Mesenchymal stem cell (in vitro differentiated cells and primary cell): Measurements from ENCODE around the gene NUP93.

Experiments used
- DNase-seq: peaks from one replicate; pipeline ENCODE4 v3.0.0-alpha.2; 2013
- H2AFZ ChIP-seq: one replicate; pipeline ENCODE4 v1.6.1; 2013; ENCODE audit warnings: low read depth, mild to moderate bottlenecking, control low read depth, inconsistent platforms, low read length, moderate library complexity
- H2AK5ac ChIP-seq: 2 replicates; pipeline ENCODE4 v1.6.1; 2013; ENCODE audit warnings: low read length, moderate library complexity, mild to moderate bottlenecking, inconsistent platforms; ENCODE audit not compliant: severe bottlenecking
- H2BK120ac ChIP-seq: one replicate; pipeline ENCODE4 v1.6.1; 2013; ENCODE audit warnings: low read depth, mild to moderate bottlenecking, inconsistent platforms, low read length, moderate library complexity
- H2BK12ac ChIP-seq, 2 experiments: one replicate each; pipeline ENCODE4 v1.6.1; 2013; ENCODE audit warnings: inconsistent platforms in 2 of 2, low read length in 2 of 2, mild to moderate bottlenecking in 2 of 2, moderate library complexity in 2 of 2, control low read depth in 1 of 2
- H2BK15ac ChIP-seq: one replicate; pipeline ENCODE4 v1.6.1; 2013; ENCODE audit warnings: mild to moderate bottlenecking, low read depth, inconsistent platforms; ENCODE audit not compliant: poor library complexity, severe bottlenecking
- H2BK5ac ChIP-seq: 2 replicates; pipeline ENCODE4 v1.6.1; 2013; ENCODE audit warnings: low read depth, mild to moderate bottlenecking, low read length, control low read depth, inconsistent platforms; ENCODE audit not compliant: poor library complexity, severe bottlenecking
- H3K14ac ChIP-seq, 2 experiments: one replicate each; pipeline ENCODE4 v1.6.1; 2013; ENCODE audit warnings: inconsistent platforms in 2 of 2, low read length in 2 of 2, control low read depth in 1 of 2, mild to moderate bottlenecking in 1 of 2, moderate library complexity in 1 of 2
- H3K18ac ChIP-seq, 2 experiments: one replicate each; pipeline ENCODE4 v1.6.1; 2013; ENCODE audit warnings: inconsistent platforms in 2 of 2, low read length in 2 of 2, control low read depth in 1 of 2, low read depth in 1 of 2, mild to moderate bottlenecking in 1 of 2
- H3K23ac ChIP-seq, 2 experiments: one replicate each; pipeline ENCODE4 v1.6.1; 2013; ENCODE audit warnings: inconsistent platforms in 2 of 2, low read length in 2 of 2, mild to moderate bottlenecking in 2 of 2, moderate library complexity in 2 of 2, control low read depth in 1 of 2
- H3K27ac ChIP-seq: 2 replicates; pipeline ENCODE4 v1.5.1; 2013; ENCODE audit warnings: mild to moderate bottlenecking, moderate library complexity, low read length, control low read depth, inconsistent platforms; ENCODE audit not compliant: poor library complexity, severe bottlenecking
- H3K27me3 ChIP-seq, 2 experiments: 2 replicates each; pipeline versions ENCODE4 v1.6.1 to v1.7.0; 2013; ENCODE audit warnings: low read length in 2 of 2, mild to moderate bottlenecking in 2 of 2, moderate library complexity in 2 of 2, control low read depth in 1 of 2, inconsistent platforms in 1 of 2; ENCODE audit not compliant: control insufficient read depth in 1 of 2, insufficient read depth in 1 of 2
- H3K36me3 ChIP-seq, 2 experiments: 2 replicates each; pipeline versions ENCODE4 v1.6.1 to v1.7.0; 2013; ENCODE audit warnings: low read length in 2 of 2, control low read depth in 1 of 2, inconsistent platforms in 1 of 2, low read depth in 1 of 2, mild to moderate bottlenecking in 1 of 2; ENCODE audit not compliant: insufficient read depth in 2 of 2, control insufficient read depth in 1 of 2
- H3K4ac ChIP-seq, 2 experiments: one replicate each; pipeline ENCODE4 v1.6.1; 2013; ENCODE audit warnings: inconsistent platforms in 2 of 2, low read length in 2 of 2, mild to moderate bottlenecking in 2 of 2, moderate library complexity in 2 of 2, control low read depth in 1 of 2, low read depth in 1 of 2
- H3K4me1 ChIP-seq: 2 replicates; pipeline ENCODE4 v1.6.1; 2013; ENCODE audit warnings: low read depth, low read length, control low read depth; ENCODE audit not compliant: control insufficient read depth, insufficient read depth
- H3K4me2 ChIP-seq: 2 replicates; pipeline ENCODE4 v1.6.1; 2013; ENCODE audit warnings: low read length, mild to moderate bottlenecking, inconsistent platforms; ENCODE audit not compliant: poor library complexity, severe bottlenecking
- H3K4me3 ChIP-seq, 2 experiments: 2 replicates each; pipeline versions ENCODE4 v1.5.1 to v1.7.0; 2013; ENCODE audit warnings: low read length in 2 of 2, mild to moderate bottlenecking in 2 of 2, control low read depth in 1 of 2, low read depth in 1 of 2; ENCODE audit not compliant: insufficient read depth in 1 of 2
- H3K79me1 ChIP-seq: replicated peaks from 2 replicates; pipeline ENCODE4 v1.6.1; 2013; ENCODE audit warnings: mild to moderate bottlenecking, control low read depth, low read length, inconsistent platforms; ENCODE audit not compliant: poor library complexity, severe bottlenecking
- H3K9ac ChIP-seq: 2 replicates; pipeline ENCODE4 v1.7.0; 2013; ENCODE audit warnings: mild to moderate bottlenecking, low read length, moderate library complexity
- H3K9me3 ChIP-seq: 2 replicates; pipeline ENCODE4 v1.7.0; 2013; ENCODE audit warnings: mild to moderate bottlenecking, low read length; ENCODE audit not compliant: control insufficient read depth
- H4K8ac ChIP-seq: one replicate; pipeline ENCODE4 v1.6.1; 2013; ENCODE audit warnings: inconsistent platforms, mild to moderate bottlenecking, low read length, moderate library complexity
- H4K91ac ChIP-seq: one replicate; pipeline ENCODE4 v1.6.1; 2013; ENCODE audit warnings: mild to moderate bottlenecking, low read length, inconsistent platforms
- WGBS: methylation state at CpG from one replicate; pipeline ENCODE4 v1.1.7; 2013; ENCODE audit warnings: mixed read lengths; 5-methylcytosine and 5-hydroxymethylcytosine counted together

The NUP93 gene

DNA sequence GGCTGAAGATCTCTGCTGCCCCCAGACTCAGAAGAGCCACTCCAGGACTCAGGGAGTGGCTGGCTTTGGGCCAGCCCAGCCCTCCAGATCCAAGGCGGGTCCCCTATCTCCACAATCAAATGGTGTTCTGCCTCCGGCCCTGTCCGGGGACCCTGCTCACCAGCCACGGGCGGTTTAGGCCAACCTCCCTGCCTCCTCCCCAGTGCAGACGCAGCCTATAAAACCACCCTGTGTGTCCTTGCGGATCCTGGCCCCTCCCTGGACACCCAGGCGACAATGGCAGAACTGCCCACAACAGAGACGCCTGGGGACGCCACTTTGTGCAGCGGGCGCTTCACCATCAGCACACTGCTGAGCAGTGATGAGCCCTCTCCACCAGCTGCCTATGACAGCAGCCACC is 135.0 kb downstream of the NUP93 start, which contains the start of gene SLC12A3:
SLC12A3 (plus strand) TSS at position 248 of the 400 bp plus-strand sequence; CDS start at position 277, 29 bp downstream.
- WGBS = 76% methylated on average over 12 of the region's 12 CpGs
- Histone ChIP-seq H3K79me1 (no peaks in the 10 kb centered on the region), H2AFZ (no peak within 1 kb of the TSS), H3K4ac (no peak within 1 kb of the TSS), H2BK5ac (no peak within 1 kb of the TSS), H3K4me1 (peaks cover 34% of the 10 kb centered on the region), H3K9ac (no peak within 1 kb of the TSS), H3K9me3 (no peaks in the 10 kb centered on the region), H3K4me2 (no peak within 1 kb of the TSS), H2AK5ac (peak within 1 kb of the TSS; percentile 10), H3K14ac (no peak within 1 kb of the TSS), H2BK12ac (peak within 1 kb of the TSS in 1 of 2 experiments; percentile 29), H3K23ac (no peak within 1 kb of the TSS), H3K4me3 (no peak within 1 kb of the TSS), H3K36me3 (no peaks in the 10 kb centered on the region), H4K8ac (no peak within 1 kb of the TSS), H2BK120ac (no peak within 1 kb of the TSS), H4K91ac (no peak within 1 kb of the TSS), H2BK15ac (no peak within 1 kb of the TSS), H3K18ac (no peak within 1 kb of the TSS), H3K27me3 (peaks cover 0 to 24% of the 10 kb centered on the region in 2 experiments), H3K27ac (no peak within 1 kb of the TSS)
- no peak for DNase-seq

DNA sequence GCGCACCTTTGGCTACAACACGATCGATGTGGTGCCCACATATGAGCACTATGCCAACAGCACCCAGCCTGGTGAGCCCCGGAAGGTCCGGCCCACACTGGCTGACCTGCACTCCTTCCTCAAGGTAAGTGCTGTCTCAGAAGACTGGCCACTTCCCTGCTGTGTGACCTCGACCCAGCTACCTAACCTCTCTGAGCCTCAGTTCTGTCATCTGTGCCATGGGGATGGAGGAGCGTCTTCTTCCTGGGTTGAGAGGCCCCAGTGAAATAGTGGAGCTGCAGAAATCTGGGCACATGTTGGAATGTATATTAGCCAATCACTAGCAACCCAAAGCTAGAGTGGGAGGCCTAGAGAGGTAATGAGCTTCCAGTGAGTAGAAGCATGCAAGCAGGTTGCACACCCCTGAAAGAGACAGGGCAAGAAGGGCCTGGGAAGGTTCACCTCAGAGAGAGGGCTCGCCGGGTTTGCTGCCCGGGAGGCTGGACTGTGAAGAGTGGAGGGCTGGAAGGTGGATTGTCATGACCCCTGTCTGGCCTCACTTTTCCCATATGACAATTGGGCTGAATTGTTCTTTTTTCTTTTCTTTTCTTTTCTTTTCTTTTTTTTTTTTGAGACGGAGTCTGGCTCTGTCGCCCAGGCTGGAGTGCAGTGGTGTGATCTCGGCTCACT is 135.6 kb downstream of the NUP93 start:
- H3K27ac ChIP-seq = no peak overlapping the region
- H2AFZ ChIP-seq = no peak overlapping the region

DNA sequence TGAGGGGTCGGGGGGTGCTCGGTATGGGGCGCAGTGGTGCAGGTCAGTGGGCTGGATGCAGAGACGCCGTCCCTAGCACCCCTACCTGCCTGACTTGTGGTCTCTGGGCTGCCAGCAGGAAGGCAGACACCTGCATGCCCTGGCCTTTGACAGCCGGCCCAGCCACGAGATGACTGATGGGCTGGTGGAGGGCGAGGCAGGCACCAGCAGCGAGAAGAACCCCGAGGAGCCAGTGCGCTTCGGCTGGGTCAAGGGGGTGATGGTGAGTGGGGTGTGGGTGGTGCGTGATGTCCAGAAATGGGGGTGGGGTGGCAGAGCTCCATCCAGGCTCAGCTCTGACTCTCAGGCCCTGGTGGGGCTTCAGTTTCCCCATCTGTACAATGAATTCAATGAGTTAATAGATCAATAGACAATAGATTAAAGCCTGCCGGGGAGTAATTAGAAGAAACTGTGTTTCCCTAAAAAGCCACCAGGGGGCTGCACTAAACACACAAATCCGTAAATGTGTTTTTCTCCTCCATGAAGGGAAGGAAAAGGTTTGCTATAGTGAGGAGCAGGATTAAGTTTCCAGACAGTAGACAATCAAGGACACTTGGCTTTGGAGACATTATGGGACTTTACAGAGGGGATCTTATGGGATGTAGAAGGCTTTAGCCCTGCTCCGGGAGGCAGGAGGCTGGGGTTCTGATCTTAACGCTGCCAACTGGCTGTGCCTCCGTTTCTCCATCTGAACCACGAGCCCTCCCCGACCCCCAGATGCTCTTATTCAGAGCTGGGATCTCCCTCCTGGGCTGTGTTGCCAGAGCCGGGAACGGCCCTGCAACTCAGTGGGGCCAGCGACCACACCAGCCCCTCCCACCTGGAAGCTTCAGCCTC is 137.3 kb downstream of the NUP93 start:
- H3K14ac ChIP-seq = no peak overlapping the region
- peak overlapping the region; percentile 27 for H4K8ac ChIP-seq
- H2AK5ac ChIP-seq = peak overlapping the region; percentile 95
- H3K4me2 ChIP-seq = no peak overlapping the region
- no peaks in the 10 kb centered on the region for H3K36me3 ChIP-seq
- no peak overlapping the region for H3K4ac ChIP-seq
- H3K79me1 ChIP-seq = no peaks in the 10 kb centered on the region
- H2BK120ac ChIP-seq = no peak overlapping the region
- no peak overlapping the region for H2BK5ac ChIP-seq
- H3K9ac ChIP-seq = peak overlapping the region; percentile 65
- WGBS = 71% methylated on average over 21 of the region's 23 CpGs
- H3K27ac ChIP-seq = no peak overlapping the region
- peak; percentile 64 for DNase-seq
- H2BK12ac ChIP-seq = peak overlapping the region in 1 of 2 experiments; percentile 37
- peaks cover 32% of the 10 kb centered on the region for H3K4me1 ChIP-seq
- peaks cover 0 to 9% of the 10 kb centered on the region in 2 experiments for H3K27me3 ChIP-seq
- H2BK15ac ChIP-seq = no peak overlapping the region
- H3K18ac ChIP-seq = no peak overlapping the region
- no peak overlapping the region for H3K4me3 ChIP-seq
- peak overlapping the region; percentile 66 for H2AFZ ChIP-seq
- no peaks in the 10 kb centered on the region for H3K9me3 ChIP-seq
- no peak overlapping the region for H4K91ac ChIP-seq
- no peak overlapping the region for H3K23ac ChIP-seq

More for the DNA sequence above, 135.6 kb downstream of the NUP93 start:
- Histone ChIP-seq H2BK5ac (no peak overlapping the region), H2BK120ac (no peak overlapping the region), H4K8ac (no peak overlapping the region), H3K36me3 (no peaks in the 10 kb centered on the region), H3K18ac (no peak overlapping the region), H4K91ac (no peak overlapping the region), H3K4me1 (peaks cover 35% of the 10 kb centered on the region), H3K4ac (no peak overlapping the region), H3K9ac (no peak overlapping the region), H3K4me2 (no peak overlapping the region), H2BK12ac (no peak overlapping the region), H3K23ac (no peak overlapping the region), H2AK5ac (no peak overlapping the region), H3K79me1 (no peaks in the 10 kb centered on the region), H3K4me3 (no peak overlapping the region), H3K27me3 (peaks cover 0 to 19% of the 10 kb centered on the region in 2 experiments), H2BK15ac (no peak overlapping the region), H3K14ac (no peak overlapping the region), H3K9me3 (no peaks in the 10 kb centered on the region)
- no peak for DNase-seq
- 95% methylated on average over 10 of the region's 13 CpGs for WGBS

DNA sequence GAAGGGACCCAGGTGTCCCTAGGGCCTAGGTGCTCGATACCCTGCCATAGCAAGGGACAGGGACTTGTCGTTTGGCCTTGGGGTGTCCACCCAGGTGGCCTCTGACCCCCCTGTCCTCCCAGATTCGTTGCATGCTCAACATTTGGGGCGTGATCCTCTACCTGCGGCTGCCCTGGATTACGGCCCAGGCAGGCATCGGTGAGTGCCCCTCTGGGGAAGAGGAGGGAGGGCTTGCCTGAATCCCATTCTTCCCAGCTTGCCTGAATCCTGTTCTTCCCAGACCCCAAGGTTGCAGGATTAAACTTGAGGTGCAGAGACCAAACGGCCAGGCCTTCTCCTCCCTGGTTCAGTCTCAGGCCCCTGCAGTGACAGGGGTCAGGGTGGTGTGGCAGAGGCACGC is 138.2 kb downstream of the NUP93 start:
- Histone ChIP-seq H2BK5ac (peak overlapping the region; percentile 11), H3K14ac (no peak overlapping the region), H3K27me3 (no peaks in the 10 kb centered on the region), H2BK12ac (no peak overlapping the region), H3K27ac (peak overlapping the region; percentile 28), H2AFZ (no peak overlapping the region), H3K36me3 (no peaks in the 10 kb centered on the region), H3K79me1 (no peaks in the 10 kb centered on the region), H3K4me3 (no peak overlapping the region), H2BK120ac (no peak overlapping the region), H3K4me2 (no peak overlapping the region), H3K4me1 (peaks cover 35% of the 10 kb centered on the region), H3K9me3 (no peaks in the 10 kb centered on the region), H3K18ac (no peak overlapping the region), H3K9ac (no peak overlapping the region), H3K23ac (no peak overlapping the region), H4K8ac (no peak overlapping the region), H4K91ac (no peak overlapping the region), H2AK5ac (peak overlapping the region; percentile 95), H2BK15ac (no peak overlapping the region), H3K4ac (no peak overlapping the region)
- DNase-seq = no peak
- WGBS = 91% methylated on average over 9 of the region's 9 CpGs
